Measurements from ENCODE around the gene CLIC6. TPM values are rescaled to one million over a fixed set of nuclear protein-coding genes. Genes with fewer than 3 reads are reported as not detected.

Gene CLIC6
- total and polyA plus RNA-seq, 4 donors: 15.1 to 63.9 (median 30.6) TPM

DNA sequence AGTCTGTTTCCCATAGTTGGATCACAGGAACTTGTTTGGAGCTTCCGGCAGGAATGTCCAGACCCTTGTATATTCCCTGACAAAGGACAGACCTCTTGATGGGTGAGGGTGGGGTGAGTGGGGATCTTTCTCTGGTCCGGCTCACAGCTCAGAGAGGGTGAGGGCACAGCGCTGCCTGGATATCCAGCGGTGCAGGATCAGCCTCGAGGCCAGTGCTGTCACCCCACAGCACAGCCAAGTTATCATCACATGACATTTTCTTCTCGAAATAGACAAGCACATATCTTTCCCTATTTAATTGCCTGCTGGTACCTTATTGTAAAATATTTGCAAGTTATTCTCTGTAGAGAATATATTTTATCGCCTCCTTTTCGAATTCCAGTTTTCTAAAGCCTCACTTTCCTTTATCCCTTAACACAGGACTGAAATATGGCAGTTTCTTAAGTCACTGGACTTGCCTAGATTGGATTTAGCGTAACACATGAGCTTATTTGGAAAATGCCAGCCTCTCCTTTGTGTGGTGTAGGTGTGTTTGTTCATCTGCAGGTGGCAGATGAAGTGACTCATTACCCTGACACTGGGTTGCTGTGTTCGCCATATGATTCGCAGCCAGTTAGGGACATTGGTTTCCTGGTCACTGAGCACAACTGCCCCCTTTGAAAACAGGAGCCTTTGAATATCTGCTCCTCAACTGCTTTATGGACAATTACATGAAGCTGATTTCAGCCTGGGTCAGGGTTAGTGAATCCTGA, 21.4 kb downstream of the CLIC6 start:
- ATAC-seq (ENCODE audit: insufficient read depth, low FRiP score): no peak
- peaks cover 0 to 6% (median 0%) of the 10 kb centered on the region in 5 donors for H3K4me1 ChIP-seq (ENCODE audit: control insufficient read depth in 5 of 5, insufficient read depth in 5 of 5, low read length in 5 of 5)
- no peaks in the 10 kb centered on the region for H3K36me3 ChIP-seq (ENCODE audit: control insufficient read depth in 4 of 4, insufficient read depth in 4 of 4, low read length in 4 of 4)
- H3K9ac ChIP-seq (ENCODE audit: insufficient read depth in 1 of 2, low read length in 2 of 2): no peak overlapping the region
- H3K4me3 ChIP-seq: no peak overlapping the region
- H3K27ac ChIP-seq (ENCODE audit: low read depth in 1 of 2, low read length in 1 of 2): peak overlapping the region in 1 of 2 donors; percentile 52
- 74 to 81% methylated on average over 11 of the region's 11 CpGs for WGBS, 2 donors
- DNase-seq: peak in 1 of 3 donors; percentile 25
- no peaks in the 10 kb centered on the region for H3K27me3 ChIP-seq (ENCODE audit: control insufficient read depth in 3 of 3, insufficient read depth in 3 of 3, low read length in 2 of 3)
- TF ChIP-seq, protein P1, sequence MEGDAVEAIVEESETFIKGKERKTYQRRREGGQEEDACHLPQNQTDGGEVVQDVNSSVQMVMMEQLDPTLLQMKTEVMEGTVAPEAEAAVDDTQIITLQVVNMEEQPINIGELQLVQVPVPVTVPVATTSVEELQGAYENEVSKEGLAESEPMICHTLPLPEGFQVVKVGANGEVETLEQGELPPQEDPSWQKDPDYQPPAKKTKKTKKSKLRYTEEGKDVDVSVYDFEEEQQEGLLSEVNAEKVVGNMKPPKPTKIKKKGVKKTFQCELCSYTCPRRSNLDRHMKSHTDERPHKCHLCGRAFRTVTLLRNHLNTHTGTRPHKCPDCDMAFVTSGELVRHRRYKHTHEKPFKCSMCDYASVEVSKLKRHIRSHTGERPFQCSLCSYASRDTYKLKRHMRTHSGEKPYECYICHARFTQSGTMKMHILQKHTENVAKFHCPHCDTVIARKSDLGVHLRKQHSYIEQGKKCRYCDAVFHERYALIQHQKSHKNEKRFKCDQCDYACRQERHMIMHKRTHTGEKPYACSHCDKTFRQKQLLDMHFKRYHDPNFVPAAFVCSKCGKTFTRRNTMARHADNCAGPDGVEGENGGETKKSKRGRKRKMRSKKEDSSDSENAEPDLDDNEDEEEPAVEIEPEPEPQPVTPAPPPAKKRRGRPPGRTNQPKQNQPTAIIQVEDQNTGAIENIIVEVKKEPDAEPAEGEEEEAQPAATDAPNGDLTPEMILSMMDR (IDR thresholded peaks at IDR 0.05; ENCODE audit: control extremely low read depth, extremely low read depth): no peak
- peaks cover 0 to 2% (median 0%) of the 10 kb centered on the region in 4 donors for H3K9me3 ChIP-seq (ENCODE audit: control insufficient read depth in 4 of 4, insufficient read depth in 3 of 4, low read length in 3 of 4)

DNA sequence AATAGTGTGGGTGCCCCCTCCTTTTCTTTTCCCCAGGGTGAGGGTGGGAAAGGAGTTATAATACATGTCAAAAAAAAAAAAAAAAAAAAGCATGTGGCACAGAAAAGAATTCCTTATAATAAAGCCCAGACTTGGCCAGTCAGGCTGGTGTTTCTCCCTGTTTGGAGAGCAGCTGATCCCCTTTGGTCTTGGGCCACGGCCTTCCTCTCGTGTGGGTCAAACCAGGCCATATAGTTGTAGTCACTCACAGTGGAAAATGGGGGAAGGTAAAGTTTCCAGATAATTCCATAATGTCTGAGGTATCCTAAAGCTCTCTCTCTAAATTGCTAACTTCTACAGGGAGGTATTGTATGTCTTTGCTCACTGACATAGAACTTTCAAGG, 22.0 kb downstream of the CLIC6 start:
- no peak overlapping the region for H3K4me3 ChIP-seq
- peak overlapping the region in 1 of 2 donors; percentile 65 for H3K27ac ChIP-seq (ENCODE audit: low read depth in 1 of 2, low read length in 1 of 2)
- no peak overlapping the region for H3K9ac ChIP-seq (ENCODE audit: insufficient read depth in 1 of 2, low read length in 2 of 2)
- no peaks in the 10 kb centered on the region for H3K36me3 ChIP-seq (ENCODE audit: control insufficient read depth in 4 of 4, insufficient read depth in 4 of 4, low read length in 4 of 4)
- DNase-seq (no peak), ATAC-seq (ENCODE audit: insufficient read depth, low FRiP score) (no peak)
- TF ChIP-seq, protein P1 (IDR thresholded peaks at IDR 0.05; ENCODE audit: control extremely low read depth, extremely low read depth): no peak
- peaks cover 0 to 2% (median 0%) of the 10 kb centered on the region in 4 donors for H3K9me3 ChIP-seq (ENCODE audit: control insufficient read depth in 4 of 4, insufficient read depth in 3 of 4, low read length in 3 of 4)
- H3K4me1 ChIP-seq (ENCODE audit: control insufficient read depth in 5 of 5, insufficient read depth in 5 of 5, low read length in 5 of 5): peaks cover 0 to 6% (median under 1%) of the 10 kb centered on the region in 5 donors
- WGBS, 2 donors: 46 to 88% methylated on average over 2 of the region's 2 CpGs
- H3K27me3 ChIP-seq (ENCODE audit: control insufficient read depth in 3 of 3, insufficient read depth in 3 of 3, low read length in 2 of 3): no peaks in the 10 kb centered on the region

DNA sequence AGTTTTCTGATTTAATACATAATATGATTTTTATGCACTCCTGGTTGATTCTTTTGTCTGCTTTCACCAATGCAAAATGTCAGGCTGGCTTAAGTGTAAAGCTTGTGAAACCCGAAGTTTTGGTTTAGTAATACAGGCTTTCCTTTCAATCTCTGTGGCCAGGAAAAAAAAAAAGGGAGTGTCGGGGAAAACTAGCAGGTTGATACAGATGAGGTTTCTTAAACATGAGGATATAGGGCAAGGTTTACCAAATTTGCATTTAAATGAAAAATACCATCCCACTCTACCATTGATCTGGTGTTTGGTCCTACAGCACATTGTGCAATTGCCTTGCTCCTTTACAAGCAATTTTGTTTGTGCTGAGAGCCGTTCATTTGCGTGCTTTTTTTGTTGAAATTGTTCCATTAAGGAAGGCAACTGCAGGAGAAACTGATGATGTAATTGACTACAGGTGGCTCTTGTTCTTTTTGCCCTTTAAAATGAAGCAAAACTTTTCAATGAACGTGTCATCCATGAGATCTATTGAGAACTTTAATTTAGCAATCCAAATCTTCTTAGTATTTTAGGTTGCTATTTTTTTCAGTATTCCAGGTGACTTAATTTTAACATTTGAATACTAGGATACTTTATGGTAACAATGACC, 22.7 kb downstream of the CLIC6 start:
- Histone ChIP-seq H3K9ac (ENCODE audit: insufficient read depth in 1 of 2, low read length in 2 of 2) (no peak overlapping the region), H3K9me3 (ENCODE audit: control insufficient read depth in 4 of 4, insufficient read depth in 3 of 4, low read length in 3 of 4) (peaks cover 0 to 2% (median 0%) of the 10 kb centered on the region in 4 donors), H3K27me3 (ENCODE audit: control insufficient read depth in 3 of 3, insufficient read depth in 3 of 3, low read length in 2 of 3) (no peaks in the 10 kb centered on the region), H3K27ac (ENCODE audit: low read depth in 1 of 2, low read length in 1 of 2) (no peak overlapping the region), H3K36me3 (ENCODE audit: control insufficient read depth in 4 of 4, insufficient read depth in 4 of 4, low read length in 4 of 4) (no peaks in the 10 kb centered on the region), H3K4me1 (ENCODE audit: control insufficient read depth in 5 of 5, insufficient read depth in 5 of 5, low read length in 5 of 5) (peaks cover 0 to 6% (median 3%) of the 10 kb centered on the region in 5 donors), H3K4me3 (no peak overlapping the region)
- 51 to 73% methylated on average over 5 of the region's 5 CpGs for WGBS, 2 donors
- TF ChIP-seq, protein P1 (IDR thresholded peaks at IDR 0.05; ENCODE audit: control extremely low read depth, extremely low read depth): no peak
- peak in 2 of 3 donors; percentile 29 to 48 for DNase-seq
- ATAC-seq (ENCODE audit: insufficient read depth, low FRiP score): no peak
